ENCODE measurements around the gene CHRND.

Gene CHRND

GRCh38 chr2:232576995-232577394 is 51.0 kb downstream of the CHRND start:
- DNase-seq, result no peak

DNA sequence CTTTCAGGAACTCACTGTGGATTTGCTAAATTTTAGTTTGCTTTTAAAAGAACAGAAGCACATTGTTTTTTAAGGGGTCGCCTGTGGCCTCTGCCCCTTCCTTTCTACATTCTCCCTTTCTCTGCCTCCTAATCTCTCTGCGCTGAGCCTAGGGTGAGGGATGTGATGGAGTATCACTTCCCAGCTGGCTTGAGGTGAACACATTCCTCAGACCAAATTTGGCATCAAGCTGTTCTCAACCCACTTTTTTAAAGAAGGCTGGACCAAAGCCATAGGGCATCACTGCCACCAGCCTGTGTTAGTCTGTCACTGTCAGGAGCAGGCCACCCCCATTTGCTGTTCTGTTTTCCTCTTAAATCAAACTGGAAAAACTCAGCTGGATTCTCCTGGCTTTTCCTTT is 51.9 kb downstream of the CHRND start:
- DNase-seq, result no peak

DNA sequence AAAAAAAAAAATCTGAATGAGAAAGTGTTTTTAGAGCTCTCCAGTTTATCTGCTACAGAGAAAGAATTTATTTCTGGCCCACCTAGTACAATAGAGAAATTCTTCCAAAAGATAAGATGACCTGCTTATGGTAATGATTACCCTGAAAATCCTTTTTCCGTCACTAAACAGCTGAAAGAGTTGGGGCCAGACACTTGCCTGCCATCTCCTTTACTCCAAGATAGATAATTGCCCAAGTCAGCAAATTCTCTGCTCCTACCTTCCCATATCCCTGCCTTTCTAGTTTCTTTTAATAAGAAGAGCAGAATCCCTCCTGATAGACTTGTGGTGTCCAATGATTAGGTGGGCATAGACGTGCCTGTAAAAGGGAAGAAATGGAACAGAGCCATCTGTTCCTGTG is 52.7 kb downstream of the CHRND start:
- no peak for DNase-seq

GRCh38 chr2:232580648-232580981 is 54.7 kb downstream of the CHRND start:
- DNase-seq, result no peak

DNA sequence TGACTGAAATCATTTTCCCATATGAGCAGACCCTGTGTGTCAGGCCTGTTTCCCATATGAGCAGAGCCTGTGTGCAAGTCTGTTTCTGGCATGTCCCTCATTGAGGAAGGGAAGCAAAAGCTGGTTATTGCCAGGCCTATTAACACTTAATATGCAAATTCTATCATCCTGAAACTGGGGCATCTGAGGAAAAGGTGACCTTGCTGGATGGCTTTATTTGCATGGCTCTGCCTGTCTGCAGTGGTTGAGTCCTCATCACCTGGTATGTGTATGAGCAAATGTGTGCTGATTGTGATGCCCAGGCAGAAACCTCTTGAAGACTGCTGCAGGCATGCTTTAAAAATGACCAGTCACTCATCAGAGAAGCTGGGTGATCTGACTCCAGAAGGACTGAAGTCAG is 55.8 kb downstream of the CHRND start:
- DNase-seq, result no peak

GRCh38 chr2:232584238-232584637 is 58.3 kb downstream of the CHRND start:
- DNase-seq, result no peak
